SU-DHL-6 (cell line): ENCODE data around the gene GCN1.

ENCODE experiments used
- EZH2phosphoT487 ChIP-seq: fragments of 200-600 bp; sonication (generic), shearing (Covaris generic); conservative IDR thresholded peaks from 2 replicates; pipeline ENCODE4 v1.6.1; 2018; ENCODE audit warnings: mild to moderate bottlenecking, antibody characterized with exemption, low read length, moderate library complexity, mixed read lengths
- TF ChIP-seq, protein P1 (sequence below): fragments of 200-600 bp; sonication (generic); IDR thresholded peaks from one replicate; pipeline ENCODE4 v1.5.1; 2017; ENCODE audit warnings: antibody characterized with exemption, mild to moderate bottlenecking, low read length, moderate library complexity; ENCODE audit not compliant: insufficient read depth, poor library complexity, severe bottlenecking

DNA sequence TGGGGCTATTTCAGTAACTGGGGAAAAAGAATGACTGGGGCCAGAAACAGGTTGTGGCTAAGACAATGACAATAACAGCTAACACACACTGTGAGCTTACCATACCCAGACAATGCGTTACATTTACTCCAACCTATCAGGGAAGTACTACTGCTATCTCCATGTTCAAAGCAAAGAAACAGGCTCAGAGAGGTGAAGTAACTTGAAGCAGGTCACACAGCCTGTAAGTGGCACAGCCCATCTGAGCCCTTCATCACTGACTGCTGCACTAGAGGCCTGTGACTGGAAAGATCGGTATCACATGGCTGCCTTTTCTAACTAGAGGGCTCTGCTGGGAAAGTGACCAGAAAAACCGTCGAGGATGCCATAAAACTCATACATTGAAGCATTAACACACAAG lies 7.9 kb downstream of the GCN1 start:
- TF ChIP-seq EZH2phosphoT487: no peak
- TF ChIP-seq, protein P1, sequence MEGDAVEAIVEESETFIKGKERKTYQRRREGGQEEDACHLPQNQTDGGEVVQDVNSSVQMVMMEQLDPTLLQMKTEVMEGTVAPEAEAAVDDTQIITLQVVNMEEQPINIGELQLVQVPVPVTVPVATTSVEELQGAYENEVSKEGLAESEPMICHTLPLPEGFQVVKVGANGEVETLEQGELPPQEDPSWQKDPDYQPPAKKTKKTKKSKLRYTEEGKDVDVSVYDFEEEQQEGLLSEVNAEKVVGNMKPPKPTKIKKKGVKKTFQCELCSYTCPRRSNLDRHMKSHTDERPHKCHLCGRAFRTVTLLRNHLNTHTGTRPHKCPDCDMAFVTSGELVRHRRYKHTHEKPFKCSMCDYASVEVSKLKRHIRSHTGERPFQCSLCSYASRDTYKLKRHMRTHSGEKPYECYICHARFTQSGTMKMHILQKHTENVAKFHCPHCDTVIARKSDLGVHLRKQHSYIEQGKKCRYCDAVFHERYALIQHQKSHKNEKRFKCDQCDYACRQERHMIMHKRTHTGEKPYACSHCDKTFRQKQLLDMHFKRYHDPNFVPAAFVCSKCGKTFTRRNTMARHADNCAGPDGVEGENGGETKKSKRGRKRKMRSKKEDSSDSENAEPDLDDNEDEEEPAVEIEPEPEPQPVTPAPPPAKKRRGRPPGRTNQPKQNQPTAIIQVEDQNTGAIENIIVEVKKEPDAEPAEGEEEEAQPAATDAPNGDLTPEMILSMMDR: no peak
